ENCODE measurements around the gene SOBP.

Gene SOBP

GRCh38 chr6:107504270-107505026 lies 14.5 kb downstream of the SOBP start:
- no peak overlapping the region for H3K4me3 ChIP-seq (ENCODE audit: low read depth, low read length)
- H3K4me1 ChIP-seq: no peaks in the 10 kb centered on the region; the same call in 1 of the 2 replicates
- peaks cover 25% of the 10 kb centered on the region for H3K36me3 ChIP-seq
- no peak for TF ChIP-seq CTCF (IDR thresholded peaks at IDR 0.05; ENCODE audit: low read depth, low read length)
- no peaks in the 10 kb centered on the region for H3K9me3 ChIP-seq
- H3K27me3 ChIP-seq: no peaks in the 10 kb centered on the region
- no peak for DNase-seq

GRCh38 chr6:107506145-107506544 lies 16.2 kb downstream of the SOBP start:
- H3K36me3 ChIP-seq: peaks cover 26% of the 10 kb centered on the region
- TF ChIP-seq CTCF (IDR thresholded peaks at IDR 0.05; ENCODE audit: low read depth, low read length): no peak
- H3K27me3 ChIP-seq: no peaks in the 10 kb centered on the region
- H3K4me3 ChIP-seq (ENCODE audit: low read depth, low read length): no peak overlapping the region
- no peaks in the 10 kb centered on the region for H3K9me3 ChIP-seq
- no peaks in the 10 kb centered on the region; the same call in 1 of the 2 replicates for H3K4me1 ChIP-seq
- DNase-seq: no peak

GRCh38 chr6:107509506-107509905 lies 19.6 kb downstream of the SOBP start:
- Histone ChIP-seq H3K4me3 (ENCODE audit: low read depth, low read length) (no peak overlapping the region), H3K27me3 (no peaks in the 10 kb centered on the region), H3K9me3 (no peaks in the 10 kb centered on the region), H3K36me3 (peaks cover 36% of the 10 kb centered on the region), H3K4me1 (peaks cover 4% of the 10 kb centered on the region; the same call in 1 of the 2 replicates)
- no peak for TF ChIP-seq CTCF (IDR thresholded peaks at IDR 0.05; ENCODE audit: low read depth, low read length)
- no peak for DNase-seq

GRCh38 chr6:107510108-107510507 lies 20.2 kb downstream of the SOBP start:
- H3K36me3 ChIP-seq: peaks cover 36% of the 10 kb centered on the region
- H3K9me3 ChIP-seq: no peaks in the 10 kb centered on the region
- no peaks in the 10 kb centered on the region for H3K27me3 ChIP-seq
- no peak for TF ChIP-seq CTCF (IDR thresholded peaks at IDR 0.05; ENCODE audit: low read depth, low read length)
- peaks cover 4% of the 10 kb centered on the region; the same call in 1 of the 2 replicates for H3K4me1 ChIP-seq
- no peak overlapping the region for H3K4me3 ChIP-seq (ENCODE audit: low read depth, low read length)
- no peak for DNase-seq

- Histone ChIP-seq H3K9me3 (no peaks in the 10 kb centered on the region; the same call in 1 of the 2 replicates), H3K4me3 (ENCODE audit: low read depth, low read length) (no peak overlapping the region), H3K27me3 (no peaks in the 10 kb centered on the region), H3K36me3 (peaks cover 25% of the 10 kb centered on the region), H3K4me1 (peaks cover 4% of the 10 kb centered on the region; the same call in 1 of the 2 replicates)
- TF ChIP-seq CTCF (IDR thresholded peaks at IDR 0.05; ENCODE audit: low read depth, low read length): no peak
- DNase-seq: no peak
Observed at GRCh38 chr6:107511511-107511993, 21.6 kb downstream of the SOBP start.

GRCh38 chr6:107513214-107513613 lies 23.3 kb downstream of the SOBP start:
- Histone ChIP-seq H3K36me3 (peaks cover 19% of the 10 kb centered on the region), H3K4me3 (ENCODE audit: low read depth, low read length) (no peak overlapping the region), H3K9me3 (no peaks in the 10 kb centered on the region; the same call in 1 of the 2 replicates), H3K4me1 (peaks cover 4% of the 10 kb centered on the region; the same call in 1 of the 2 replicates), H3K27me3 (no peaks in the 10 kb centered on the region)
- no peak for TF ChIP-seq CTCF (IDR thresholded peaks at IDR 0.05; ENCODE audit: low read depth, low read length)
- no peak for DNase-seq
